Urothelium cell line (cell line): ENCODE data around the gene GJD3.
A peak's percentile ranks its signal among the peaks of the same experiment; 100 is the strongest.
"Not testable (repeated sequence)": the region's sequence is repeated elsewhere in the genome, so short reads cannot be mapped to it uniquely, and the experiment has no call there.

Experiments used
- DNase-seq: peaks from one replicate; pipeline ENCODE4 v3.0.0; 2011; ENCODE audit warnings: low spot score, mixed read lengths
- FAIRE-seq: peaks from 2 replicates; lab custom pipeline; 2011; peaks lifted over from hg19 to GRCh38; lab: Jason Lieb, UNC

Gene GJD3

DNA sequence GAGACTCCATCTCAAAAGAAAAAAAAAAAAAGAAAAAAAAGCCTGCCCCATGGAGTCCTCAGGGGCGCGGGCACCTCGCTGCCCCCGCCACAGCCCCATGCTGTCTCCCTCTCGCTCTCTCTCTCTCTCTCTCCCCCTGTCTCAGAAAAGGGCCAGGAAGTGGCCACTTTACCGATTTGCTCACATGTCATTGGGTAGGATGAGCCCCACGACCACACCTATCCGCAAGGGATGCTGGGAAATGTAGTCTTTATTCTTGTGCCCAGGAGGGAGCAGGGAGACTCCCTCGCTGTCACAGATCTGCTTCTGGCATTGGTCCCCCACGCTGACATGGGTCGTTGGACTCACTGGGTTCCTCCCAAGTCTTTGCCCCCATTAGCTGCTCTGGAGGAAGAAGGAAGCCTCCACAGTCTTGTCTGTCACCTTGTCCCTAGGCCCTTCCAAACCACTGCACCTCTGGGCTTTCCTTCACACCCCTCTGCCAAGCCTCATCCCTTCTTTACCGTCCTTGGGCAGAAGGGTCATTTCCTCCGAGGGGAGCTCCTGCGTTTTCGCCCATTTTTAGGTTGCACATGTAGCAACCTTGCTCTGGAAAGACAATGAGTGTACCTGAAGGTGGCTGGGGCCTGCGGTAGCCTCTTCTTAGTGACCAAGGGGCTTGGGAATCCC, 6.9 kb upstream of the GJD3 start:
- FAIRE-seq (no peak), DNase-seq (peak; percentile 48)

DNA sequence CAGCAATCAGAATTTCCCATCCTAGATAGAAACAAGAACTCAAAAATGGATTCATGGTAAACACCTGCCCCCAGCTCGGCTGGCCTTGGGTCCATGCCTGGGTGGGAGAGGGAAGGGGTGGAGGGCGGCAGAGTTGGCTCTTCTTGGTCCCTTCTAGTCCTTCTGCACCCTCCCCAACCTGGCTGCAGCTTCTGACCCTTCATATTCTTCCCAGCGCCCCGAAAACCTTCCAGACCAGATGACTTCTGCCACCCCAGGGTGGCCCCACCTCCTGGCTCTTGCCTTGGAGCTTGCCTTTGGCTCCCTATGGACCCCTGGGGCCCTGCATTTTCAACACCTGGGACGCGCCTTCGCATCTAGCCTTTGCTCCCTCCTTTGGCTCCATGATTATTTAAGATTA, 5.4 kb upstream of the GJD3 start:
- FAIRE-seq (no peak), DNase-seq (no peak)

DNA sequence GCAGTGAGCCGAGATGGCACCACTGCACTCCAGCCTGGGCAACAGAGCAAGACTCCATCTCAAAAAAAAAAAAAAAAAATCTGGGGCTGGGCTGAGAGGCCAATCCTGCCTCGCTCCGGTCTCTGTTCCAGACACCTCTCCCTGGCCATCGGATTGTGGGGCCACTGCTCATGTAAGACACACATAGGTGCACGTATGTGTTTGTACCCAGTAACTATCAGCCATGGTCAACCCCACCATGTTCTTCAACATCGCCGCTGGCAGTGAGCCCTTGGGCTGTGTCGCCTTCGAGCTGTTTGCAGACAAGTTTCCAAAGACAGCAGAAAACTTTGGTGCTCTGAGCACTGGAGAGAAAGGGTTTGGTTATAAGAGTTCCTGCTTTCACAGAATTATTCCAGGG, 3.2 kb upstream of the GJD3 start:
- DNase-seq, FAIRE-seq: not testable (repeated sequence)

DNA sequence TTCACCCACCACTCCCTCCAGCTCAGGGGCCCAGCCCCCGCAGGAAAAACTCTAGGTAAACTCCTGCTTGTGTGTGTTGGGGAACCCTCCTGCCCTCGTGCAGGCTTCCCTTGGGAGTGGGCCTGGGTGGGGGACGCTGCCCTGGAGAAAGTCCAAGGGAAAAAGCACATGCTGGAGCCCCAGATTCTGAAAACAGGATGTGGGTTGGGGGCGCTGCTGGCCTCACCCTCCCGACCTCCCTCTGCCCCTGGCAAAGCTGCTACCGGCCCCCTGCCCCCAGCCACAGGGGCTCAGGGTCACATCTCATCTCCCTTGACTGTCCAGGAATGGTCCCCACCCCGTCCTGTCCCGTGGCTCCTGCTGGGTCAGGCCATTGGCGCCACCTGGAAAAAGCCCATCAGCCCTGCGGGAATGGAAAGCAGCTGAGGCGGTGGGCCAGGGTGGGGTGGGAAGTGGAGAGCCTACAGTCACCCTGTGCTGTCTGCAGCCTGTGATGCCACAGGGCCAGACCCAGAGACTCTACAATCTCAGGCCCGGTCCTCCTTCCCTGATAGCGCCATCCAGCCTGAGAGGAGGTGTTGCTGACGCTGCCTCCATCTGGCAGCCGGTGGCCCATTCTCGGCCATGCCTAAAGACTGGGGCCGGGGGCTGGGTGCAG, 2.5 kb upstream of the GJD3 start:
- FAIRE-seq (no peak), DNase-seq (peak; percentile 2)

DNA sequence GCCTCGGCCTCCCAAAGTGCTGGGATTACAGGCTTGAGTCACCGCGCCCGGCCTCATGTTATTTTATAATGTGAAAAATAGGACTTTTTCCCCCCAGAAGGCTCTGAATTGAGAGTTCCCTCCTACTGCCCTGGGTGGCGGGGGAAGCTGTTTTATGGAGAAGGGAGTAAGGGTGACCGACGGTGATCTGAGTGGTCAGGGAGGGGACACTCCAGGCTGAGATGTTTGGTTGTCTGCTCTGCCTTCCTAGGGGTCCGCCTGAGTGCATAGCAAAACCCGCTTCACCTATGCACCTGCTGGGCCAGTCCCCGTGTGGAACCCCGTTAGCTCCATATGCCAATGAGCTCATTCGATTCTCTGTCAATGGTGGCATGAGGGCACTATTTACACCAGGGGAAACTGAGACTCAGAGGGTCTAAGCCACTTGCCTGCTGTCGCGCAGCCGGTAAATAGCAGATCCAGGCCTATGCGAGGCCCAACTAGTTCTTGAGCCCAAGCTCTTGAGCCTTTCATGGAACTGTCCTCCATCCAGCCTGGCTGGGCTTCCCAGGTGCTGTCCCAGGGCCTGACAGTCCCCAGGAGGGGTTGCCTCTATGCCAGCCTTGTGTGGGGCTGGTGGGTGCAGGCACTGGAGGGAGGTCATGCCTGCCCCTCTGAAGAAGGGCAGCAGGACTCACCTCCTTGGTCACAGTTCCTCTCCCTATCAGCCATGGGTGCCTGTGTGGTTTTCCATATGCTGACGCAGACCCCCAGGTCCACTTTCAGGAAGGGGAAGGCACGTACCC, 1.7 kb upstream of the GJD3 start:
- DNase-seq: peak; percentile 1
- FAIRE-seq: no peak

DNA sequence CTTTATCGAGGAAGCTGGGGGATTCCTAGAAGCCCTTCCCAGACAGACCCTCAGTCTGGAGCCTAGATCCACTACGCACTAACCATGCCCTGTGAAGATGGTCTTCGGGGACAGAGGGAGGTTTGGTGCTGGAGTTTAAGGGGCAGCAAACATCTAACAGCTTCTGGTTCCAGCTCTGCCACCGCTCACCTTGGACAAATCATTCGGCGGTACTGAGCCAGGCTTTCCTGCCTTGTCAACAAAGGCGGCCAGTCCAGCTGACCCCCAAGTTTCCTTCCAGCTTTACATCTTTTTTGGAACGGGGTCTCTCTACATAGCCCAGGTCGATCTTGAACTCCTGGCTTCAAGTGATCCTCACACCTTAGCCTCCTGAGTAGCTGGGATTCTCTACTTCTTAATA, 369 bp upstream of the GJD3 start:
- FAIRE-seq: no peak
- DNase-seq: peak; percentile 1

DNA sequence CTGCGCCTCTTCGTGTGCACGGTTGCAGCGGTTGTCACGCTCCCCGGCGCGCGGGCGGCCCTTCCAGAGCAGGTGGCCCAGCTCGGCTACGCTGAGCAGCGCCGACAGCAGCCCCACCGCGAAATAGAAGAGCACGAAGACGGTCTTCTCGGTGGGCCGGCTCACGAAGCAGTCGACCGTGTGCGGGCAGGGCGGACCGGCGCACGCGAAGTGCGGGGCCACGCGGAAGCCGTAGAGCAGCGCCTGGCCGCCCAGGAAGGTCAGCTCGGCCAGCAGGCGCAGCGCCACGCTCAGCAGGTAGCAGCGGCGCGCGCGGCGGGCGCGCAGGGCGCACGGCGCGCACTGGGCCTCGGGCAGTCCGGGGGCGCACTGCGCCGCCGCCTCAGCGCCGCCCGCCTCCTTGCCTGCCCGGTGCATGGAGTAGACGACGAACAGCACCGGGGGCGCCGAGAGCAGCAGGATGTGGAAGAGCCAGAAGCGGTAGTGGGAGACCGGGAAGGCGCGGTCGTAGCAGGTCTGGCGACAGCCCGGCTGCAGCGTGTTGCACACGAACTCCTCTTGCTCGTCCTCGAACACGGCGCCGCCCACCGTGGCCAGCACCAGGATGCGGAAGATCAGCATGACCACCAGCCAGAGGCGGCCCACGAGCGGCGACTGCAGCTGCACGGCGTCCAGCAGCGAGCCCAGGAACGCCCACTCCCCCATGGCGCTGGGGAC, 1.3 kb downstream of the GJD3 start:
- no peak for FAIRE-seq

DNA sequence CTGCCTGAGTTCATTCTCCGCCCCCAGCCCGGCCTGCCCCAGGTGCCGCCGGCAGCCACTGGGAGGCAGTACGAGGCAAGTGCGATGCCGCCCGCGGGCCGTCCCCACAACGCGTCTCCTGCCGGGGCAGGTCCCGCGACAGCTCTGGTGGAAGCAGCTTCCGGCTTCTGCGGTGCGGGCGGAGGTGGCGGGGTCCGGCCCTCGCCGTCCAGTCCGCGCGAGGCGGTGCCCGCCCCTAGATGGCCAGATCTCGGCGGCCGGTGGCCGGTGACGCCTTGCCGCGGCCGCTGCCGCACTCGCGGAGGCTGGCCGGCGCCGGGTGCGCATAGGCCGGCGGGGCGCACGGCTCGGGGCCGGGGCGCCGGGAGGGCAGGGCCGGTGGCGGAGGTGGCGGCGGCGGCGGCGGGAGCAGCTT, 1.8 kb downstream of the GJD3 start:
- no peak for DNase-seq
- no peak for FAIRE-seq

More for the DNA sequence above, 1.3 kb downstream of the GJD3 start:
- no peak for DNase-seq

DNA sequence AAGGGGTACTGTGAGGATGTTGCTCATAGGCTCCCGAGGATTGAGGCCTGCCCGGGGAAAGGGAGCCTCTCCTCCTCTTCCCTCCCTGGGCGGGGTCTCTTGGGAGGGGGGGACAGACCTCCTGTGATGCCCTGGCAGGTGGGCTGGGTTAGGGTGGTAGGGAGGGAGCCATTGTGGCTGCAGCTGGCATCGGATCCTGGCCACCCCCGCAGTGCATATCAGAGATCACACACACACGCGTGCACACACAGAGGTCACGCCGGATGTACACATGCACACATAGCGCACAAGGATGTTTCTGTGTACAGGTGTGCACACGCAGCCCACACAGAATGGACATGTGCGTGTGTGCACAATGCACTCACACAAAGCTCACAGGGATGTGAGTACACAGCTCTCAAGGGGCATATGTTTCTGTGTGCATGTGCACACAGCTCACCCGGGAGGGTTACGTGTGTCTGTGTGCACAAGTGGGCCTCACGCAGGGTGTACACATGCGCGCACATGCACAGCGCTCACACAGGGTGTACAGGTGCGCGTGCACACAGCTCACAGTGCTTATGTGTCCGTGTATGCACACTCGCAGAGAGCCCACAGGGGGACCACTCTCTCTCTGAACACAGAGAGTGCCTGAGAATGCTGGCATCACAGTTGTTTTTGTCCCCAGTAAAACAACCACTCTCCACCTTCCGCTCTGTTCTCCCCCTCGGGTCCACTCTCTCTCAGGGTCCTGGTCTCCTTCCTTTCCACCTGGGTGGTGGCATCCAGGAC, 2.4 kb downstream of the GJD3 start:
- no peak for DNase-seq
- FAIRE-seq: peak; percentile 79

DNA sequence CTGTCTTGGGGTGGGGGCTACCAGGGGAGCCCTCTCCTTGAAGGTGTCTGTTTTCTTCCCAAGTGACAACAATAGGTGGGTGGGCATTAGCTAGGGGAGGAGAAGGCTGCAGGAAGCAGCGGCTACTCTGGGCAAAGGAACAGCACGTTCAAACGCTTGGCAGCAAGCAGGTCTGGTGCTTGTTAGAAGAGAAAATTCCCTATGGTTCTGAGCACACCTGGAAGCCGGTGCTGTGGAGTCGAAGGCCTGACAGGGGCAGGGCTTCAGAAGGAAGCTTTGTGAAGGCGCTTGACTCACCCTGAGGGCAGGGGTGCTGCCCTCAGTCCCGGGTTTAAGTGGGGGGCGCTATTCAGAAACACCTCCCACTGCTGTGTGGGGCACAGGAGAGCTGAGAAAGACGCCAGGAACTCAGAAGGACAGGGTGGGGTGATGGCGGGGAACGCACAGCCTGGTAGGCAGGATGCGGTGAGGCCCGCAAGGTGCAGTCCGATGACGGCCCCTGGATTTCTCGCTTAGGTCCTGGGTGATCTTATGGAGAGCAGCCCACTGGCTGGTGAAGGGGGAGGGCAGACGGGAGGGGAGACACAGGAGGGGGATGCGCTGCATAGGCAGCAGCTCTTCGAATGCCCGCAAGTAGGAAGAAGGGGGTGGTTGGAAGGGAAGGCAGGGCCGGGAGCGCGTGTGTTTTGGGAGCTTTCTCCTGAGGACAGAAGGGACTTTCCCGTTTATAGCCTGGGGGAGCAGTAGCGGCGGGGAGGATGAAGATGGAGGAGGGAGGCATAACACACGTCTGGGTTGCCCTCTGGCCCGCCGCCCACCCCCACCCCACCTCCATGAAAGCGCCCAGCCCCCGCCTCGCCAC, 3.2 kb downstream of the GJD3 start:
- DNase-seq: no peak
- no peak for FAIRE-seq

DNA sequence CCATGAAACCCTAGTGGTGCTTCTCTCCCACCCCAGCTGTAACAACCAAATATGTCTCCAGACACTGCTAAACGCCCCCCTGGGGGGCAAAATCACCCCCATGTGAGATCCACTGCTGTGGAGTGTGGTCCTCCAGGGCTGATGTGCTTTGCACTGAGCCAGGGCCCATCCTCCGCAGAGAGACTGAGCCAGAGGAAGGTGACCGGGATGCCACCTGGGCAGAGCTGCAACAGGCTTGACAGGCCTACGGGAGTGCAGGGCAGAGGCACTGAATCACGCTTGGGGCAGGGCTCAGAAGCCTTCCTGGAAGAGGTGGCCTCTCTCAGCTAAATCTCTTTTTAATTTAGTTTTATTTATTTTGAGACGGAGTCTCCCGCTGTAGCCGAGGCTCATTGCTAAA, 4.4 kb downstream of the GJD3 start:
- DNase-seq: no peak
- no peak for FAIRE-seq

DNA sequence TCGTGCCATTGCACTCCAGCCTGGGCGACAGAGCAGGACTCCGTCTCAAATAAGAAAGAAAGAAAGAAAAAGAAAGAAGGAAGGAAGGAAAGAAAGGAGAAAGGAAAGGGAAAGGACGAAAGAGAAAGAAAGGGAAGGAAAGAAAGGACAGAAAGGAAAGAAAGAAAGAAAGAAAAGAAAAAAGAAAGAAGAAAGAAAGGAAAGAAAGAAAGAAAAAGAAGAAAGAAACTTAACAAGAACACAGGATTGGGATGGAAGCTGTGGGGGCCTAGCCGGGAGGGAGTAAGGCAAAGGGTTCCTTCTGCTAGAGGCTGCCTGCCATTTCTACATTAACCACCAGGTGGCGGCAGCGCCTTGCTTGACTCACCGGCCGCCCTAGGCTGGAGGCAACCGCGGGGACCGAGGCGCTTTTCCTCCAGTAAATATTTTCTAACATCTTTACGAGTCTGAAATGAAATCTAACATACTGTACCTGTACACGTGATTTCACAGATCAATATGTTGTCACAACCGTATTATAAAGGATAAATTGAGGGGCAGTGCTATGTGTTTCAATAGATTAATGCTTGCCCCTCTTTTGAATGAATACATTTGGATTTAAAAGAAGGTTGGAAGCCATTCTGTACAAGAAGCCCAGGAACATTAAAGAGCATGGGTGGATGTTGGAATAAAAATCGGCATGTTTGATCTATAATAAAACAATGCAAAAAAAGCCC, 6.1 kb downstream of the GJD3 start:
- FAIRE-seq: no peak
- DNase-seq: peak; percentile 90

DNA sequence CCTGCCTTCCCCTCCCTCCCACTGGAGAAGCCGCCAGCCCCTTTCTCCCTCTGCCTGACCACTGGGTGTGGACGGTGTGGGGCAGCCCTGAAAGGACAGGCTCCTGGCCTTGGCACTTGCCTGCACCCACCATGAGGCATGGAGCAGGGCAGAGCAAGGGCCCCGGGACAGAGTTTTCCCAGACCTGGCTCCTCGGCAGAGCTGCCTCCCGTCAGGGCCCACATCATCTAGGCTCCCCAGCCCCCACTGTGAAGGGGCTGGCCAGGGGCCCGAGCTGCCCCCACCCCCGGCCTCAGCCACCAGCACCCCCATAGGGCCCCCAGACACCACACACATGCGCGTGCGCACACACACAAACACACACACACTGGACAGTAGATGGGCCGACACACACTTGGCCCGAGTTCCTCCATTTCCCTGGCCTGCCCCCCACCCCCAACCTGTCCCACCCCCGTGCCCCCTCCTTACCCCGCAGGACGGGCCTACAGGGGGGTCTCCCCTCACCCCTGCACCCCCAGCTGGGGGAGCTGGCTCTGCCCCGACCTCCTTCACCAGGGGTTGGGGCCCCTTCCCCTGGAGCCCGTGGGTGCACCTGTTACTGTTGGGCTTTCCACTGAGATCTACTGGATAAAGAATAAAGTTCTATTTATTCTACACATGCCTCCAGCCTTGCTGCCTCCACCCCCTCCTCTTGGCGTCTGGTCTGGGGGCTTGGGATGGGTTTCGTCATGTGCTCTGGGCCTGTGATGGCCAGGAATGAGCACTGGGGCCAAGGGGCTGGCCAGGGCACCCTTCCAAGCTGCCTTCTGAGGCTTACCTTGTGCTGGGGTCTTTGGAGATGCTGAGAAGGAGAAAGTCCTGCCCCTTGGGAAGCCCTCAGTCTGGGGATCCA, 7.3 kb downstream of the GJD3 start:
- FAIRE-seq (no peak), DNase-seq (no peak)

DNA sequence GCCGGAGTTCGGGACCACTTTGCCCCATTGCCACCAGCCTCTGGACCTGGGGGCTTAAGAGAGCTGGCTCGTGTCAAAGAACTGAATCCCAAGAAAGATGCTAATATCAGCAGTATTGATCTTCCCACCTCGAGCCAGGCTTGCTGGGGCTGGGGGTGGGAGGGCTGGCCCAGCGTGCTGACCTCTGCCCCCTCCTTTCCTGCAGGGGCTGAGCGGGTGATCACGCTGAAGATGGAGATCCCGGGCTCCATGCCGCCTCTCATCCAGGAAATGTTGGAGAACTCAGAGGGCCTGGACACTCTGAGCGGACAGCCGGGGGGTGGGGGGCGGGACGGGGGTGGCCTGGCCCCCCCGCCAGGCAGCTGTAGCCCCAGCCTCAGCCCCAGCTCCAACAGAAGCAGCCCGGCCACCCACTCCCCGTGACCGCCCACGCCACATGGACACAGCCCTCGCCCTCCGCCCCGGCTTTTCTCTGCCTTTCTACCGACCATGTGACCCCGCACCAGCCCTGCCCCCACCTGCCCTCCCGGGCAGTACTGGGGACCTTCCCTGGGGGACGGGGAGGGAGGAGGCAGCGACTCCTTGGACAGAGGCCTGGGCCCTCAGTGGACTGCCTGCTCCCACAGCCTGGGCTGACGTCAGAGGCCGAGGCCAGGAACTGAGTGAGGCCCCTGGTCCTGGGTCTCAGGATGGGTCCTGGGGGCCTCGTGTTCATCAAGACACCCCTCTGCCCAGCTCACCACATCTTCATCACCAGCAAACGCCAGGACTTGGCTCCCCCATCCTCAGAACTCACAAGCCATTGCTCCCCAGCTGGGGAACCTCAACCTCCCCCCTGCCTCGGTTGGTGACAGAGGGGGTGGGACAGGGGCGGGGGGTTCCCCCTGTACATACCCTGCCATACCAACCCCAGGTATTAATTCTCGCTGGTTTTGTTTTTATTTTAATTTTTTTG, 8.5 kb downstream of the GJD3 start:
- FAIRE-seq (no peak), DNase-seq (no peak)

DNA sequence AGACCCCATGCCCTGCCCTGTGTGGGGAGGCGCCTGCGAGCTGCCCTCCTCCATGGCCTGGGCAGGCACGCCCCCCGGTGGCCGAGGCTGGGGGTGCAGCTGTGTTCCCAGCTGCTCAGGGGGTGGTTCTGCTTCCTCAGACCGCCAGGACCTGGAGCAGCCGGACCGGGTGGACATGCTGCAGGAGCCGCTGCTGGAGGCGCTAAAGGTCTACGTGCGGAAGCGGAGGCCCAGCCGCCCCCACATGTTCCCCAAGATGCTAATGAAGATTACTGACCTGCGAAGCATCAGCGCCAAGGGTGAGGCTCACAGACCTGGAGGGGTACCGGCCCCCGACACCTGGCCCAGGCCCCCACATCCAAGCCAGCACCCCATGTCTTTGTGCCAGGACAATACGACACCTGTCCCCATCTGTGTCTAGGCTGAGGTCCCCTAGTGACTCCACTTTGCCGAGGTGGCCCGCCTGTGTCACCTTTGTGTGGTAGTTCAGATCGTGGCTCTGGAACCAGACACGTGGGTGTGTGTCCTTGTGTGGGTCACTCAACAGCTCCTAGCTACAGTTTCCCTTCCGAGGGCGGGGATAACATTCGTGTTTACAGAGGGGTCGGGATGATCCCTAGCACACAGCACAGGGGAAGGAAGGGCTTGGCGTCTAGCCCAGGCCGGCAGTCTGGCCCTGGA, 9.3 kb downstream of the GJD3 start:
- FAIRE-seq (no peak), DNase-seq (peak; percentile 73)
